GM19395 (cell line): Measurements from ENCODE around the gene HSPE1.
"Not testable (repeated sequence)": the region's sequence is repeated elsewhere in the genome, so short reads cannot be mapped to it uniquely, and the experiment has no call there.

Experiments used
- ATAC-seq: cut with Tn5 transposase; IDR thresholded peaks from one replicate; pipeline ENCODE4 v1.9.1; 2021; ENCODE audit warnings: mild to moderate bottlenecking, moderate library complexity; ENCODE audit not compliant: unreplicated experiment

Gene HSPE1

GRCh38 chr2:197498235-197498936 is 1.8 kb upstream of the HSPE1 start:
- no peak for ATAC-seq

DNA sequence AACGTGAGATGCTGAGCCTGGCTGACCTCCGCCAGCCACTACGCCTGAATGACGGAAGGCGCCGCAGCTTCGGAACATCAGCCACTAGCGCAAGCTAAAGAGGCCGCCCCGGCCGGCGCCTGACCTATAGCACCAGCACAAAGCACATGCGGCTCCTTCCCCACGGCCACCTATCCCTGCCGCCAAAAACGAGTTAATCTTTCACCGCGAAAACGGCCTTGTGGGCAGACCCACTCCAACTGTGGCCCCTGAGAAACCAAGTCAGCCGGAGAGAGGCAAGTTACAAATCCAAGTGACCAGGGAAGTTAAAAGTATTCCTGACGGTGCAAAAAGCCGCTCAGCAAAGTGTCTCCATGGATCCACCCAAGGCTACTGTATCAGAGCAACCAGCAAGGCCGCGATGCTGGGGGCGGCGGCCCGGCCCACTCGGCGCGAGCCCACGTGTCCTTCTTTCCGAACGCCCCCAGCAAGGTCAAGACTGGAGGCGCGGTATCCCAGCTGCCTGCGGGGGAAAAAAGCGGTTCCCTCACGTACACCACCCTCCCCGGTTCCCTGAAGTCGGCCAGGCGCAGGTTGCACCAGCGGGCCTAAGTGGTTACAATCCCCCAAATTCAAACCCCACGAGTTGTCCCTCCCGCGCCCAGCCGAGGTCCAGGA is 1.1 kb upstream of the HSPE1 start:
- ATAC-seq: peak; percentile 24

DNA sequence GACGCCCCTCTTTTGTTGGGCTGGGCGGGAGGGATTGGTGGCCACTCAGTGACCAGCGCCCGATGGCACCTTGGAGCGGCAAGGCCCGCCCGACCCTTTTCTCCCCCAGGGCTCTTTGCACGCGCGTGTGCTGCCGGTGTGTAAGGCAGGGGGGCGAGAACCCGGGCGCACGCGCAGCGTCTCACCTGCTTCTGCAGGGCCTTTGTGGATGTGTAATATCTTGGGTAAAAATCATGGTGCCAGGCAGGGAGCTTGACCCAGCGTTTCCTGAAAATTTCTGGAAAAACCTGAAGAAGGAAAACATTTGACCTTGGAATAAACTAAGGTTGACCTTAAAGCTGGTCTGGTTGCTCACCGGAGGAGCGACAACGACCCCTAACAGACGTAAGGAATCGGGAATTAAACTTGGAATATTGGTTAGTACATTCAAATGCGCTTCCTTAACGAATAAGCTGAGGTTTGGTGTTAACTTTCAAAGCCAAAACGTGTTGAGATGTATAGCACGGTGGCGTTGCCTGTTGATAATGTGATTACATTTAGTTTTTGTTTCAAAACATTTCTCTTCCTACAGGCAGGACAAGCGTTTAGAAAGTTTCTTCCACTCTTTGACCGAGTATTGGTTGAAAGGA is 438 bp downstream of the HSPE1 start:
- peak; percentile 3 for ATAC-seq

DNA sequence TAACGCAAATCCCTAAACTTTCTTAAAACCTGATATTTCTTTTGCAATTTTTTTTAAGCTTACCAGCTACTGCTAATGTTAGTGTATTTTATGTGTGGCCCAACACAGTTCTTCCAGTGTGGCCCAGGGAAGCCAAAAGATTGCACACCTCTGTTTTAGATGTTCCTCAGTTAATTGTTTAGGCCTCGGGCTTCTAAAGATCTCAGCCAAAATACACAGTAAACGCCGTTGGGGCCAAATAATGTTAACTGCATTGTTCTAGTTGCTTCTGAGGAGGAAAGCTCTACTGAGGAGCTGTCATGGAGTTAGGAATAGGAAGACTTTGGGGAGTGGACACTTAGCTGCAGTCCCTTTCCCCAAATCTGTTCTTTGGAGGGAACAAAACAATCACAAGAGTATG is 2.0 kb downstream of the HSPE1 start:
- ATAC-seq: no peak

DNA sequence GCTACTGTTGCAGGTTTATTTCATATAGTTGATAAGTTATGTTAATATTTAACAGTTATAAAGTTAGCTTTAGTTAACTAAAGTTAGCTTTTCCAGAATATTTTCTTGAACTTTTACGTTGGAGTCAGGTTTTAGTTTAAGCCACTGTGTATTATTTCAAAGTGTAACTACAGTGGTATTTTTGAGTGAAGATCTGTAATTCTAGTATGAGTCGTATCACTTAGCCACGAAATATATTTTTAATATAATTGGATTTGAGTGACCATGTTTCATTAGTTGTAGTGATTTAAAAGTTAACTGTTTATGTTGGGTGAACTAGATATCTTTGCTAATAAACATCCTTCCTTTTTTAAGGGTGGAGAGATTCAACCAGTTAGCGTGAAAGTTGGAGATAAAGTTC is 2.5 kb downstream of the HSPE1 start:
- ATAC-seq: no peak

GRCh38 chr2:197504000-197504399 is 3.8 kb downstream of the HSPE1 start:
- no peak for ATAC-seq

DNA sequence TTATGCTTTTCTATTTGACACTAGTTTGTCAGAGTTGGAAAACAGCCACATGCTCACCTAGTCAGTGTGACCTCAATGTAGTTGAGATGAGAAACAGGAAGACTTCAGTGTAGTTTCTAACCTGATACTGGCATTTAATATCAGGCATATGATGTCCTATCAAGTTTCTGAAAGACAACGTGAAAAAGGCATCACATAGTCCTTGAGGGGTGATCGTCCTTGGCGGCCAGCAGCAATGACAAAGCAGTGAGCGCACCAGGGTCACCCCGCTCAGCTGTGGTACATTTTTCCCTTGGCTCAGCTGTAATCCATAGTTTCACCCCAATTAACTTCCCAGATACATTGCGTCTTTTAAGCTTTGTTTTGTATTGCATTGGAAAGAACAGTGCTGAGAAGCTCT is 4.3 kb downstream of the HSPE1 start:
- no peak for ATAC-seq

GRCh38 chr2:197506658-197507057 is 6.5 kb downstream of the HSPE1 start:
- no peak for ATAC-seq

DNA sequence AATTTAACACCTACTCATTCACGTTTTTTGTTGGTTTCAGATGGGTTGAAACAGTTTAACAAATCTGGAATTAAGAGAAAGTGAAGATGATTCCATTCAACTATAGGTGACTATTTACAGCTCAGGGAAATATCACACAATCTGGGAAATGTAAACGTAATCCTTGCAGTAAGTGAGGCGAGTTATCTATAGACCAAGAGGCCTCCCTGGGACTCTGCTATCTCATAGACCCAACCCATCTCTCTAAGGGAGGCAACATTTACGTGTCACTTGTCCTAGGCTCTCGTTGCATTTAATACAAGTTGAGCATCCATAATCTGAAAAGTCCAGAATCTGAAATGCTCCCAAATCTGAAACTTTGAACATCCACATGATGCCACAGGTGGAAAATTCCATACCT is 13.7 kb downstream of the HSPE1 start:
- ATAC-seq: no peak

DNA sequence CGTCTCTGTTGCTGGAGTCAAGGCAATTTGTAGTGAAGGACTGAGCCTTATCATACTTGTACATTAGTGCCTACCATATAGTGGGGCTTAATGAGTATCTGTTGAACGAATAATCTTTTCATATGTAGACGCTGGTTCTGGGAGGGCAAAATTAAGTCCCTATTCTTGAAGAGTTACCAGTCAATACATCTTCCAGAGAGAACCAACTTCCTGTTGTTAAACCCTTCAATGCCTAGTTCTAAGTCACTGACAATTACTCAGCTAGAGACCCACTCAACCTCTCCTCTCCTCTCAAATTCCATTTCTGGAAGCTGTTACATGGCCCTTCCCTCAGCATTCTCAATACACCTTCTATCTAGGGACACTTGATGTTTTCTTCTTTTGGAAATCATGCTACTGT is 14.6 kb downstream of the HSPE1 start:
- ATAC-seq: no peak

- ATAC-seq: peak; percentile 22
These were observed 15.1 kb downstream of the HSPE1 start for GRCh38 chr2:197515315-197515738.

GRCh38 chr2:197515739-197516392 is 15.7 kb downstream of the HSPE1 start, which contains the start of gene MOB4:
Gene MOB4 (plus strand): TSS chr2:197516066. CDS start chr2:197516087, 21 bp downstream.
- peak; percentile 96 for ATAC-seq

DNA sequence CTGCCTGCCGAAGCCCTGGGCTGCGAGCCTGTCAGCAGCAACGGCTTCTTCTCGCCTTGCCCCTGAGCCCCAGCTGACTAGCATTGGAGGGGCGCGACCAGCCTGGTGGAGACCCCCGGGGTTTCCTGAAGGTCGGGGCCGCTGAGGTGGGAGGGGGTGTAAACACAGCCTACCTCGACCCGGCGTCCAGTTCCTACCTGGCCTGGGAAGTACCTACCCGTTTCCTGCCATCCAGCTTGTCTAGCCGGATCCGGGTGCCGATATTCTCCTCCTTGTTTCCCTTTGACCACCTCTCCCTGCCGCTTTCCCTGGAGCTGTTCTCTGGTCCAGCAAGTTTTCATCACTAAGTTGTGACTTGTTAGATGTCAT is 16.2 kb downstream of the HSPE1 start:
- ATAC-seq: peak; percentile 17

DNA sequence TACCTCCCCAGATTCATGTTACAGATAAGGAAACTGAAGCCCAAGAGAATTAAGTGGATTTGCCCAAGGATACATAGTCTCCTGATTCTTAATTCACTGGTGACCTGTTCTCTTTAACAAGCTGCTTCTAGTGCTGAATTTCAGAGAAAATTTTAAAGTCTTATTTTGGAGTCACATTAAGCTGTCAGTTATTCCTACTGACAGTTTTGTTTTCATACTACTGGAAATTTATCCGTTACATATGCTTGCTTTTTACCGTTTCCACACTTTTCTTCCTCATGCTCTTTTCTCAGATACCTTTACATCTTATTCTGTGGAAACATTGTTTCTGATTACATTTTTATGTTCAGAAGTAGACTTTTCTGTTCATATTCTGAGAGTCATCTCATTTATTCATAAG is 17.0 kb downstream of the HSPE1 start:
- no peak for ATAC-seq

GRCh38 chr2:197538412-197538811 is 38.2 kb downstream of the HSPE1 start:
- ATAC-seq: no peak

DNA sequence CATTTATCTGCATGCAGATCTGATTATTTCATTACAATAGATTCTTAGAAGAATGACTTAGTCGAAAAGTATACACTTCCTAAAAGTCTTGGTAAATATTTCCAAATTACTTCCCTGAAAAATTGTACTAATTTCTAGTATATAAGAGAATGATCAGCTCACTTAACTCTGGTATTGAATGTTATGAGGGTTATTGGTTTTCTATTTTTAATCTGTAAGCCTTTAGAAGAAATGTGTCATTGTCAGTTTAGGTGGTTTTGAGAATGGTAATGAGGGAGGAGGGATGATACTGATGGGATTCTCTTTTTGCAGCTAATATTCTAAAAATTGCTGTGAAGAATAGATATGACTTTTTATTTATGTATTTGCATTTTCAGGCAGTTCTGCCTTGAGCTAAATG is 39.6 kb downstream of the HSPE1 start:
- no peak for ATAC-seq

DNA sequence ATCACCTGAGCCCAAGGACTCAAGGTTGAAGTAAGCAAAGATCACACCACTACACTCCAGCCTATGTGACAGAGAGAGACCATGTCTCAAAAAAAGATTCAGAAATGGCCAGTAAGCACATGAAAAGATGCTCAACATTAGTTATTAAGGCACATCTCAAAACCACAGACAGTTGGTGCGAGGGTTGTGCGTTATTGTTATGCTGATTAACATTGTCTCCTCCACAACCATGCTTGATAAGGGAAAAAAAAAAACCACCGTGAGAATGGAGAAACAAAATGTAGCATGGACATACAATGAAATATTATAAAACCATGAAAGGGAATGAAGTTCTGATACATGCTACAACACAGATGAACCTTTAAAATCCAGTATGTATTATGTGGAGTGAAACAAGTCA is 43.0 kb downstream of the HSPE1 start:
- ATAC-seq: no peak

DNA sequence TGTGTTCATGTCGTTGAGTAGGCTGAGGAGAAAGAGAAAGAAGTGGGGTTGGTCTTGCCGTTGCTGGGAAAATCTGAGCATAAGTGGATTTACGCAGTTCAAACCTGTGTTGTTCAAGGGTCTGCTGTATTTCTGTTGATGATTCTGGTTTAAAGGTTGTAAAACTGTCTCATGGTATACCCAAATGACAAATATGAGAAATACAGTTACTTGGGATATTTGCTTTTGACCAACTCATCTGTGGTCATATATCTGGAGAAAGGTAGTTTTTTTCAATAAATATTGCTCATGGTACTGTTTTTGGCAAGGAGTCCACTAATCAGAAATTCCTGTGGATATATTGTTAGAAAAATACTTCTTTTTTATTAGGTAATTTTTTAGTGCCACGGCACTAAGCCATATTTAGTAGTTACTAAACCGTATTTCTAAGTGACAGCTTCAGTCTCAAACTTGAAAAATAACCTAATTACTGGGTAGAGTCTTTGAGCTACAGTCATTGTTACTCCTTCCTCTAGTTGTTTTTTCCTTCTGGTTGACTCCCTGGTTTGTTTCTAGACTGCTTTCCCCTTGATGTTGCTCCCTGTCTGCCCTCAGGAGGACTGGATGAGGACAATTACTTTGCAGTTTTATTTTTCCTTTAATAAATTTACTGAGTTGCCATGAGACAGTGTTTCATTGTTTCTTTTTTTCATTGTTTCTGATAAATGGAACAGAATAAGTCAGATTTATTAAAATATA is 47.2 kb downstream of the HSPE1 start:
- ATAC-seq: no peak

DNA sequence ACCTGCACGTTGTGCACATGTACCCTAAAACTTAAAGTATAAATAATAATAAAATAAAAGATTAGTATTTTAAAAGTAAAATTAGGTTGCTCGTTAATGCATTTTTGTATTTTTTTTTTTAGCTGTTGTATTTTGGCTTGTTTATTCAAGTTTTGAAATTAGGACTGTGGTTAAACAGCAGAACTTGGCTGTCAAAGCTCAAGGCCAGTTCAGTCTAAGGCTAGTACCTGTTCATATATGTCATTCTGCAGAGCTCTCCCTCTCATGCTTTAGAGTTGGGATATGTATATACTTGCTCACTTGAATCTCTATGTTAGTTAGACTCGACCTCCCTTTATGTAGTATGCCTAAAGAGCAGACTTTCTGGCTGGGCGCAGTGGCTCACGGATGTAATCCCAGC is 48.4 kb downstream of the HSPE1 start:
- no peak for ATAC-seq

DNA sequence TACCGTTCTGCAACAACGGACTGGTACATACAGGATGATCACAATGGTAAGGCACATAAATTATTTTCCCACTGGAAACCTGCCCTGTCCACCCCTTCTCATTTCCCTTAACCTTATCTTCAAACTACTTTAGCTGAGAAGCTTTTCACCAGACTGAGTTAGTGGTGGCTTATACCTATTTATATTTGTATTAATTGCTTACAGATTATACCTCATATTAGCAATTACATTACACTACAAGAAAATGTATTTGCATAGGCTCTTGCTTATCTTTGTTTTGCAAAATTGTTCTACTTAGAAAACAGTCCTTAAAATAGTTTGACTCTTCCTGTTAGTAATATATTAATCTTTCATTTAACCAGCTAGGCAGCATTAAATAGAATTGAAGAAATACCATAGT is 51.1 kb downstream of the HSPE1 start:
- not testable (repeated sequence) for ATAC-seq
